ENCODE data around the gene ICA1.

Gene ICA1

GRCh38 chr7:8200316-8200715 is 61.7 kb downstream of the ICA1 start:
- DNase-seq (ENCODE audit: low spot score), result no peak

- no peak for DNase-seq (ENCODE audit: low spot score)
These were observed 63.8 kb downstream of the ICA1 start for GRCh38 chr7:8197994-8198698.

GRCh38 chr7:8192897-8193296 is 69.1 kb downstream of the ICA1 start:
- no peak for DNase-seq (ENCODE audit: low spot score)

- DNase-seq (ENCODE audit: low spot score), result peak; percentile 36
These were observed 71.7 kb downstream of the ICA1 start for GRCh38 chr7:8190119-8190895.

- no peak for DNase-seq (ENCODE audit: low spot score)
These were observed 72.3 kb downstream of the ICA1 start for GRCh38 chr7:8189625-8190024.

GRCh38 chr7:8185926-8186683 is 75.9 kb downstream of the ICA1 start:
- DNase-seq (ENCODE audit: low spot score), result no peak

- DNase-seq (ENCODE audit: low spot score), result no peak
These were observed 77.7 kb downstream of the ICA1 start for GRCh38 chr7:8184221-8184620.

GRCh38 chr7:8179486-8179885 is 82.5 kb downstream of the ICA1 start:
- DNase-seq (ENCODE audit: low spot score), result no peak

- no peak for DNase-seq (ENCODE audit: low spot score)
These were observed 83.6 kb downstream of the ICA1 start for GRCh38 chr7:8178353-8178752.

GRCh38 chr7:8177109-8177933 is 84.6 kb downstream of the ICA1 start:
- DNase-seq (ENCODE audit: low spot score), result no peak

GRCh38 chr7:8176370-8177081 is 85.4 kb downstream of the ICA1 start:
- no peak for DNase-seq (ENCODE audit: low spot score)

GRCh38 chr7:8175929-8176369 is 86.0 kb downstream of the ICA1 start:
- no peak for DNase-seq (ENCODE audit: low spot score)

- DNase-seq (ENCODE audit: low spot score), result no peak
These were observed 89.3 kb downstream of the ICA1 start for GRCh38 chr7:8172372-8173354.

- no peak for DNase-seq (ENCODE audit: low spot score)
These were observed 92.8 kb downstream of the ICA1 start for GRCh38 chr7:8169171-8169570.

GRCh38 chr7:8168336-8168735 is 93.6 kb downstream of the ICA1 start:
- DNase-seq (ENCODE audit: low spot score), result no peak

GRCh38 chr7:8165150-8165549 is 96.8 kb downstream of the ICA1 start:
- no peak for DNase-seq (ENCODE audit: low spot score)

GRCh38 chr7:8162181-8162580 is 99.8 kb downstream of the ICA1 start:
- DNase-seq (ENCODE audit: low spot score), result no peak

GRCh38 chr7:8161364-8161828 is 100.6 kb downstream of the ICA1 start:
- DNase-seq (ENCODE audit: low spot score), result no peak

- no peak for DNase-seq (ENCODE audit: low spot score)
These were observed 101.1 kb downstream of the ICA1 start for GRCh38 chr7:8160779-8161345.

- no peak for DNase-seq (ENCODE audit: low spot score)
These were observed 101.7 kb downstream of the ICA1 start for GRCh38 chr7:8160250-8160649.
